T-helper 2 cell treated with Interferon-gamma antibody and Interleukin-4, amounts not matched to agents 5 μg/mL and 100 μg/mL, for 36 hours (primary cell): ENCODE results near the gene TMED1.
A peak's percentile ranks its signal among the peaks of the same experiment; 100 is the strongest.
"Not testable (repeated sequence)": the region's sequence is repeated elsewhere in the genome, so short reads cannot be mapped to it uniquely, and the experiment has no call there.

Source experiments
- DNase-seq: peaks from one replicate; pipeline ENCODE4 v3.0.0; 2021; ENCODE audit warnings: low spot score
- H3K27ac Mint-ChIP-seq: one replicate; pipeline ENCODE4 v1.8.0; 2021; ENCODE audit warnings: mild to moderate bottlenecking, mixed read lengths
- H3K27me3 Mint-ChIP-seq: one replicate; pipeline ENCODE4 v1.8.0; 2021; ENCODE audit warnings: low read depth, mixed read lengths
- H3K36me3 Mint-ChIP-seq: one replicate; pipeline ENCODE4 v1.8.0; 2021; ENCODE audit warnings: low read depth, mixed read lengths
- H3K4me1 Mint-ChIP-seq: one replicate; pipeline ENCODE4 v1.8.0; 2021; ENCODE audit warnings: low read depth, mixed read lengths
- H3K4me3 Mint-ChIP-seq: one replicate; pipeline ENCODE4 v1.8.0; 2022; ENCODE audit warnings: mild to moderate bottlenecking, moderate library complexity, mixed read lengths
- H3K9me3 Mint-ChIP-seq: one replicate; pipeline ENCODE4 v1.8.0; 2021; ENCODE audit warnings: mixed read lengths

The TMED1 gene

DNA sequence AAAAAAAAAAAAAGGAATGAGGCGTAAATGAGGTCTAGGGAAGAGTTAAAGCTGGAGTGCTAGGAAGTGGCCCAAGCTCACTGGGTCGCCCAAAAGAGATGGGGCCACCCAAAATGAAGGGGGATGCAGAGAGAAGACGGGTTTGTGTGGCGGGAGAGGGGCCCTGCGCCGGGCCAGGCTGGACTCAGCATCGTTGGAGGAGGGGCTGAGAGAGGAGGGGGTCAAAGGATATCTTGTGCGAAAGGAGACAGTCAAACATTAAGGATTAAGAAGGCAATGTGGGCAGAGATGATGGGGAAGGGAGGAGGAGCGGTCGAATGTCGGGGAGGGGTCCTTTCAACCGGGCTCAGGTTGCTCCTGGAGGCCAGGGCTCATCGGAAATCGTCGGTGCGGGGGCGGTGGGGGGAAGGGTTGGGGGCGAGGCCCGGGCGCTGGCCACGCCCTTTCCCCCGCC, 34.5 kb upstream of the TMED1 start:
- no peaks in the 10 kb centered on the region for H3K27me3 Mint-ChIP-seq
- peaks cover 27% of the 10 kb centered on the region for H3K4me1 Mint-ChIP-seq
- H3K9me3 Mint-ChIP-seq = no peaks in the 10 kb centered on the region
- H3K4me3 Mint-ChIP-seq = peak overlapping the region; percentile 89
- H3K36me3 Mint-ChIP-seq = peaks cover 6% of the 10 kb centered on the region
- H3K27ac Mint-ChIP-seq = peak overlapping the region; percentile 95
- DNase-seq = no peak

DNA sequence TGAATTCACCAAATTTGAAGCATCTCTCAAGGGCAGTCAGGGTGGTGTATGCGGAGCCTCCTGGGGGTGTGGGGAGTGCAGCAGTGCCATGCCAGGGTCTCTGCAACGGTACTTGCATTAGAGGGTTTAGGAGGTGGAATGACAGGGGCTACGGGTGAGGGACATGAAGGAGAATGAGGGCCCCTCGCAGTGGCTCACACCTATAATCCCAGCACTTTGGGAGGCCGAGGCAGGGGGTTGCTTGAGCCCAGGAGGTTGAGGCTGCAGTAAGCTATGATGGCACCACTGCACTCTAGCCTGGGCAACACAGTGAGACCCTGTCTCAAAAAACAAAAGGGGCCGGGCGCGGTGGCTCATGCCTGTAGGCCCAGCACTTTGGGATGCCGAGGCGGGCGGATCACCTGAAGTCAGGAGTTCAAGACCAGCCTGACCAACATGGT, 33.9 kb upstream of the TMED1 start:
- DNase-seq, H3K36me3 Mint-ChIP-seq, H3K9me3 Mint-ChIP-seq, H3K27me3 Mint-ChIP-seq: not testable (repeated sequence)
- H3K4me3 Mint-ChIP-seq = peak overlapping the region; percentile 89
- peaks cover 27% of the 10 kb centered on the region for H3K4me1 Mint-ChIP-seq
- peak overlapping the region; percentile 95 for H3K27ac Mint-ChIP-seq

DNA sequence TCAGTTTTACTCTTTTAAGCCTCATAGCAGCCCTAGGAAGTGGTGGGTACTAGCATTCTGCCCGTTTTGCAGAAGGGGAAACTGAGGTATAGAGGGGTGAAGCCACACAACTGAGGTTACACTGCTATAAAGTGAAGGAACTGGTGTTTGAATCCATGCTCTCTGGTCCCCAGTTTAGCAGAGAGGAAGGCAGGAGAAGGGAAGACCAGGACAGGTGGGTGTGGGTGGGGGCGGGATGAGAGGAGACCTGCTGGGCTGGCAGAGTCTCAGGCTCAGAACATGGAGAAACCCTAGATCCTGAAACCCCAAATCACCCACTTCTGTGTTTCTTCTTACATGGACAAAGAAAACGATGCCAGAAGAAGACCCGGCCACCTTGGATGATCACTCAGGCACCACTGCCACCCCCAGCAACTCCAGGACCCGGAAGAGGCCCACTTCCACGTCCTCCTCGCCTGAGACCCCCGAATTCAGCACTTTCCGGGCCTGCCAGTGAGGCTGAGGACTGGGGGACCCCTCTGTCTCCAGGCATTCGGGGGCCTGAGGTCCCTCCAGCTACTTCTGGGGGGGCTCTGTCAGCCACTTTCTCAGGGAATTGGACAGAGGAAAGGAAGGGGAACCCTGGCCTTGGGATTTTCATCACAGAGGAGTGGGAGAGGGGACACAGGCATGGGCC, 33.0 kb upstream of the TMED1 start:
- peak overlapping the region; percentile 54 for H3K4me3 Mint-ChIP-seq
- H3K4me1 Mint-ChIP-seq = peaks cover 32% of the 10 kb centered on the region
- no peak for DNase-seq
- no peaks in the 10 kb centered on the region for H3K27me3 Mint-ChIP-seq
- no peak overlapping the region for H3K27ac Mint-ChIP-seq
- H3K36me3 Mint-ChIP-seq = peaks cover 5% of the 10 kb centered on the region
- H3K9me3 Mint-ChIP-seq = no peaks in the 10 kb centered on the region

DNA sequence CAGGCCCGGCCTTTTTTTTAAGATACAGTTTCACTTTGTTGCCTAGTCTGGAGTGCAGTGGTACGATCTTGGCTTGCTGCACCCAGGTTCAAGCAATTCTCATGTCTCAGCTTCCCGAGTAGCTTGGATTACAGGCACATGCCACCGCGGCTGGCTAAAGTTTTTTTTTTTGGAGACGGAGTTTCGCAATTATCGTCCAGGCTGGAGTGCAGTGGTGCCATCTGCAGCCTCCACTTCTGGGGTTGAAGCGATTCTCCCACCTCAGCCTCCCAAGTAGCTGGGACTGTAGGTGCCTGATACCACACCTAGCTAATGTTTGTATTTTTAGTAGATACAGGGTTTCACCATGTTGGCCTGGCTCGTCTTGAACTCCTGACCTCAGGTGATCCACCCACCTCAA, 30.5 kb upstream of the TMED1 start:
- Mint-ChIP-seq H3K27ac (no peak overlapping the region), H3K27me3 (no peaks in the 10 kb centered on the region), H3K9me3 (no peaks in the 10 kb centered on the region), H3K4me3 (no peak overlapping the region), H3K4me1 (peaks cover 27% of the 10 kb centered on the region), H3K36me3 (no peaks in the 10 kb centered on the region)
- no peak for DNase-seq

DNA sequence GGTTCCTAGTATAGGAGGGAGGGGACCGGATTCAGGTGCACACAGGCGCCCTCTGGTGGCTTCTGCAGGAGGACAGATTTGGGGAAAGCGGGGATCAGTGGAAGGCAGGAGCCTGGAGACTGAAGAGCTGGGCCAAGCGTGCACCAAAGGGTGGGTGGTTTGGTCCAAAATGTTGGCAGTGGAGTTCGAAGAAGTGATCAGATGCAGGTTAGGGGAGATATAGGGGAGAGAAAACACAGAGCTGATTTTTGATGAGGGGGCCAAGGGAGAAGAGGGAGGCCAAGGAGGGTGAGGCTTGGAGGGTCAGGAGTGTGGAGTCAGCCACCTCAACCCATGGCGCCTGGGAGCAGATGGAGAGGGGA, 28.5 kb upstream of the TMED1 start:
- Mint-ChIP-seq H3K9me3 (no peaks in the 10 kb centered on the region), H3K27ac (peak overlapping the region; percentile 64), H3K4me3 (no peak overlapping the region), H3K36me3 (no peaks in the 10 kb centered on the region), H3K4me1 (peaks cover 19% of the 10 kb centered on the region), H3K27me3 (no peaks in the 10 kb centered on the region)
- peak; percentile 72 for DNase-seq

DNA sequence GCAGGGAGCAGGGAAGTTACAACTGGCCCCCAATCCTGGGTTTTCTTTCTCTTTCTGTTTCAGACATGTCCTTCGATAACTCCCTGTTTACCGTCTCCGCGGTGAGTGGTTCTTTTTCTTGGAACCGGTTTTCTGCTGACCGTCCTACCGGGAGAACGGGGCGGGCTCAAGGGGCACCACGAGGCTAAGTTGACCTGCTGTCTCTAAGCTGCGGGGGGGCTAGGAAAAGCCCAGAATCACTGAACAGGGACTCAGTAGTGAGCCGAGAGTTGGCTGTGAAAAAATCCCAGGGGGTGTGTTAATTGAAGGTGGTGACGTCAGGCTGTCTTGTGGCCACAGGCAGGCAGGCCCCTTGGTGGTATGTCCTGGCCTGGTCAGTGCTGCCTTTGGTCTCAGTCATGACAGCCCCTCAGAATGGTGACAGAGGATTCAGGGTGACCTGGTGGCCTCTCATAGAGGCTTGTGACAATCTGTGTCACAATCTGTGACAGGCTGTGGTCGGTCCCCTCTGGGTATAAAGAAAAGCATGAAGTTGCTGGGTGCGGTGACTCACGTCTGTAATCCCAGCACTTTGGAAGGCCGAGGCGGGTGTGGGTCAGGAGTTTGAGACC, 27.2 kb upstream of the TMED1 start:
- H3K27me3 Mint-ChIP-seq = no peaks in the 10 kb centered on the region
- H3K4me1 Mint-ChIP-seq = peaks cover 18% of the 10 kb centered on the region
- no peak for DNase-seq
- no peak overlapping the region for H3K27ac Mint-ChIP-seq
- H3K36me3 Mint-ChIP-seq = no peaks in the 10 kb centered on the region
- H3K9me3 Mint-ChIP-seq = no peaks in the 10 kb centered on the region
- no peak overlapping the region for H3K4me3 Mint-ChIP-seq

DNA sequence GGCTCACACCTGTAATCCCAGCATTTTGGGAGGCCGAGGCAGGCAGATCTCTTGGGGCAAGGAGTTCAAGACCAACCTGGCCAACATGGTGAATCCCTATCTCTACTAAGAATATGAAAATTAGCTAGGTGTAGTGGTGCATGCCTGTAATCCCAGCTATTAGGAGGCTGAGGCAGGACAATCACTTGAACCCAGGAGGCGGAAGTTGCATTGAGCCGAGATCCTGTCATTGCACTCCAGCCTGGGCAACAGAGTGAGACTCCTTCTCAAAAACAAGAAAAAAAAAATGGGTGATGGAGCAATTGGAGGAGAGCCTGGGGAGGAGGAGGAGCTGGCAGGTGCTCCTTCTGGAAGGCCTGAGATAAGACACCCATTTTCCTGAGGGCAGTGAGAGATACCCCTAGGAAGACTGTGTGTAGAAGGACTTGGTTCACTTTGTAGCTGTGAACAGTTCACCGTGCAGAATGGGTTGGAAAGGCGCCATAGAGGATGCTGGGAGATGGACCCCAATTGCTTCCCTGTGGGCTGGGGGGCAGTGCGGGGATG, 26.6 kb upstream of the TMED1 start:
- no peak for DNase-seq
- Mint-ChIP-seq H3K27me3 (no peaks in the 10 kb centered on the region), H3K9me3 (no peaks in the 10 kb centered on the region), H3K27ac (no peak overlapping the region), H3K4me1 (peaks cover 13% of the 10 kb centered on the region), H3K36me3 (no peaks in the 10 kb centered on the region), H3K4me3 (no peak overlapping the region)

DNA sequence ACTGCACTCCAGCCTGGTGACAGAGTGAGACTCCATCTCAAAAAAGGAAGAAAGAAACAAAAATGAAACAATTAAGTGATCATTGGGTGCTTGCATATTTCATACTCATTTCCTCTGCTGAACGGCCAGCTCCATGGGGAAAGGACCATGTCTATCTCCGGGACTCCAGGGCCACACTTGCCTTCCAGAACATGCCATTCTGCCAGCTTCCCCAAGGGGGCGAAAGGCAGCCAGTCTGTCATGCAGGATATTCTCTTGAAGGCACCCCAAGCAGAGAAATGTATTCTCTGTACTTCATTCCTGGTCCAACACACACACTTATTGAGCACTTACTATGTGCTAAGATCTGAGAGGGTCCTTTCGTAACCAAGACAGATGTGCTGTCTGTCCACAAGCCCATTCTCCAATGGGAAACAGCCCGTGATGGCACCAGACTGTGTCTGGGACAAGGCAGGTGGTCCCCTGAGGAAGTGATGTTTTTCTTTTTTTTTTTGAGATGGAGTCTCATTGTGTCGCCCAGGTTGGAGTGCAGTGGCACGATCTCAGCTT, 25.2 kb upstream of the TMED1 start:
- DNase-seq = no peak
- Mint-ChIP-seq H3K4me3 (no peak overlapping the region), H3K4me1 (peaks cover 12% of the 10 kb centered on the region), H3K9me3 (no peaks in the 10 kb centered on the region), H3K27ac (no peak overlapping the region), H3K27me3 (no peaks in the 10 kb centered on the region), H3K36me3 (no peaks in the 10 kb centered on the region)

DNA sequence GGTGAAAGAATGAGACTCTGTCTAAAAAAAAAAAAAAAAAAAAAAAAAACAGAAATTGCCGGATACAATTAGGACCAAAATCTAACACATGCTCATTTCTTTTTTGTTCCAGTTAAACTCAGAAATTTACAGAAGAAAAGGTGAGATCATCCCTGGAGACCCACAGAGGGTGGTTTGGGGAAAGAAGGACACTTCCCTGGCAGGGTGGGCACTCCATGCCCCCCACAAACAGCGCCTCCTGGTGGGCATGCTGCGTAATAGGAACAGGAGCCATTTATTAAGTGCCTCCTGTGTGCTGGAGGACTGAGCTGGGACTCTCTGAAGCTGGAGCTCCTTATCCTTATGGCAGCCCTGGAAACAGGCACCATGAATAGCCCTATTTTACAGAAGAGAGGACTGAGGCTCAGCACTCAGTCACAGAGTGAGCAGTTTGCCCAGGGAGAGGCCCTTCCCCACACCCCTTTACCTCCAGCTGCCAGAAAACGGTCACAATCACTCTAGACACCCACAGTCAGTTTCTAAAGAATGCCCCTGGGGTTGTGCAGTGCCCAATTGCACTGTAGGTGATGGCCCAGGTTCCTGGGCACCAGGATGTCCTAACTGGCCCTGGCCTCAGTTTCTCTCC, 22.3 kb upstream of the TMED1 start:
- no peaks in the 10 kb centered on the region for H3K27me3 Mint-ChIP-seq
- DNase-seq = no peak
- no peak overlapping the region for H3K27ac Mint-ChIP-seq
- no peaks in the 10 kb centered on the region for H3K9me3 Mint-ChIP-seq
- H3K36me3 Mint-ChIP-seq = no peaks in the 10 kb centered on the region
- H3K4me1 Mint-ChIP-seq = peaks cover 3% of the 10 kb centered on the region
- no peak overlapping the region for H3K4me3 Mint-ChIP-seq

DNA sequence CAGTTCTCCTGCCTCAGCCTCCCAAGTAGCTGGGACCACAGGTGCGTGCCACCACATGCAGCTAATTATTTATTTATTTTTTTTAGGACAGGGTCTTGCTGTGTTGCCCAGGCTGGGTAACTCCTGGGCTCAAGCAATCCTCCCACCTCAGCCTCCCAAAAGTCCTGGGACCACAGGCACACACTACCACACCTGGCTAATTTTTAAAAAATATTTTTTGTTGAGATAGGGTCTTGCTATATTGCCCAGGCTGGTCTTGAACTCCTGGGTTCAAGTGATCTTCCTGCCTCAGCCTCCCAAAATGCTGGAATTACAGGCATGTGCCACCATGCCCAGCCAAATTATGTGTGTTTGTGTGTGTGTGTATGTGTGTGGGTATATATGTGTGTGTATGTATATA, 20.9 kb upstream of the TMED1 start:
- not testable (repeated sequence) for H3K4me1 Mint-ChIP-seq, H3K27me3 Mint-ChIP-seq, H3K36me3 Mint-ChIP-seq, H3K9me3 Mint-ChIP-seq, DNase-seq, H3K27ac Mint-ChIP-seq, H3K4me3 Mint-ChIP-seq

DNA sequence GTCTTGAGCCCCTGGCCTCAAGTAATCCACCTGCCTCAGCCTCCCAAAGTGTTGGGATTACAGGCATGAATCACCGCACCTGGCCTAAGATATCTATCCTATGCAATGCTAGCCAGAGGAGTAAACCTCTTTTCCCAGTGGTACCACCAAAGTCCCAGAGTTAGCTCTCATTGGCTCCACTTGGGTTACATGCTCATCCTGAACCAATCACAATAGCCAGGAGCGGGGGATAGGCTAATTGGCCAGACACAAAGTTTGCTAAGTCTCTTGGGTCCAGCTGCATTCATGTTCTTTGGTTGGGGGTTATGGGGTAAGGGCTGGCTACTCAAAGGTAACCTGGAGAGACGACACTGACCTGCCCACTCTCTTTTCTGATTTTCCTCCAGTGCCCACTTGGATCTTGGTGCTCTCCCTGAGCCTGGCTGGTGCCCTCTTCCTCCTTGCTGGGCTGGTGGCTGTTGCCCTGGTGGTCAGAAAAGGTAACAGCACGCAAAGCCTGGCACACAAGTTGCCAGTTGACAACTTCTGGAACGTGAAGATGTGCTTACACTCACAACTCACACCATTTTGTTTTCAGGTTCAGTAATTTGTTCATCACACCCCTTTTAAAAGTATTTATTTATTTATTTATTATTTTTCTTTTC, 20.0 kb upstream of the TMED1 start:
- H3K4me3 Mint-ChIP-seq = no peak overlapping the region
- DNase-seq = no peak

DNA sequence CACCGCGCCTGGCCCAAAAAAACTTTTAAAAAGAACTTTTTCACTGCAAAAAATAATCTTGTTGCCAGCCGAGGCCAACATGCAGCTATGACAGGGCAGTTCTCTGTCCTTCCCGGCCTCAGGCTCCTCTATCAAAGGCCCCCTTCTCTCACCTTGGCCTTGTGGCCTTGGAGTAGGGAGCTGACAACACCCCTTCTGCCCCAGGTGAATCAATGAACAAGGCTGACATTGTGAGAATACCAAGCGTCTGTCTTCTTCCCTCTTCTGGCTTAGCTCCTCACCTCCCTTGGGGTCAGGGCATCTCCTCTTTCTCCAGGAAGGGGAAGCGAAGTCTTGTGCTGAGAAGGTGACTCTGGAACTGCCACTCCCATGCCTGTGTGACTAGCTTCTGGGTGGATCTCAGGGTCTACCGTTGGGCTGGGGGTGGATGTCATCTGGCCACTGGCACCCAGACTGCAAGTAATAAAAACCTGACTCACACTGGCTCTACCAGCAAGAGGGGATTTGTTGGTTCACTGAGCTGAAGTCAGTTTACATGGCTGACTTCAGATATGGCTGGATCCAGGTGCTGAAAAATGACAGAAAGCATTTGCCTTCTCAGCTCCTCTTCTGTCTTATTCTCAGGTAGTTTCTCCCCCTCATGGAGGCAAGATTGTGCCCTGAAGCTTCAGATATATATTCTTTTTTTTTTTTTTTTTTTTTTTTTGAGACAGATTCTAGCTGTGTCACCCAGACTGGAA, 18.5 kb upstream of the TMED1 start:
- no peaks in the 10 kb centered on the region for H3K9me3 Mint-ChIP-seq
- no peaks in the 10 kb centered on the region for H3K27me3 Mint-ChIP-seq
- H3K4me1 Mint-ChIP-seq = no peaks in the 10 kb centered on the region
- H3K27ac Mint-ChIP-seq = no peak overlapping the region
- no peak overlapping the region for H3K4me3 Mint-ChIP-seq
- no peaks in the 10 kb centered on the region for H3K36me3 Mint-ChIP-seq
- no peak for DNase-seq

More for the DNA sequence above, 20.0 kb upstream of the TMED1 start:
- no peak overlapping the region for H3K27ac Mint-ChIP-seq
- no peaks in the 10 kb centered on the region for H3K4me1 Mint-ChIP-seq
- H3K36me3 Mint-ChIP-seq = no peaks in the 10 kb centered on the region
- H3K9me3 Mint-ChIP-seq = no peaks in the 10 kb centered on the region
- no peaks in the 10 kb centered on the region for H3K27me3 Mint-ChIP-seq

DNA sequence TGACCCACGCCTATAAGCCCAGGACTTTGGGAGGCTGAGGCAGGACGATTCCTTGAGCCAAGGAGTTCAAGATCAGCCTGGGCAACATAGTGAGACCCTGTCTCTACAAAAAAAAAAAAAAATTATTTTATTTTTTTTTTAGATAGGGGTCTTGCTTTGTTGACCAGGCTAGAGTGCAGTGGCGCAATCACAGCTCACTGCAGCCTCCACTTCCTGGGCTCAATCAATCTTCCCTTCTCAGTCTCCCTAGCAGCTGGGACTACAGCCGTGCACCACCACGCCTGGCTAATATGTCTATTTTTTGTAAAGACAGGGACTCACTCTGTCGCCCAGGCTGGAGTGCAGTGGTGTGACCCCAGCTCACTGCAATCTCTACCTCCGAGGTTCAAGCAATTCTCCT, 16.9 kb upstream of the TMED1 start:
- Mint-ChIP-seq H3K27me3 (no peaks in the 10 kb centered on the region), H3K9me3 (no peaks in the 10 kb centered on the region), H3K27ac (no peak overlapping the region), H3K4me3 (no peak overlapping the region), H3K36me3 (no peaks in the 10 kb centered on the region), H3K4me1 (peaks cover 6% of the 10 kb centered on the region)
- no peak for DNase-seq
